Karpas-422 (cell line): ENCODE results near the gene HSPB1. TPM values are rescaled to one million over a fixed set of nuclear protein-coding genes. Genes with fewer than 3 reads are reported as not detected.

ENCODE experiments used
- DNase-seq: peaks from one replicate; pipeline ENCODE4 v3.0.0-alpha.2; 2015
- H2AFZ ChIP-seq: fragments of 200-600 bp; sonication (generic); 2 replicates; pipeline ENCODE4 v1.6.1; 2014; ENCODE audit warnings: antibody characterized with exemption, low read length, mixed read lengths
- H3K27ac ChIP-seq: fragments of 200-600 bp; sonication (generic); 2 replicates; pipeline ENCODE4 v1.5.1; 2014; ENCODE audit warnings: mild to moderate bottlenecking, low read length, moderate library complexity
- H3K27me3 ChIP-seq: fragments of 200-600 bp; sonication (generic); 2 replicates; pipeline ENCODE4 v1.6.1; 2014; ENCODE audit warnings: low read length, mixed read lengths
- H3K36me3 ChIP-seq: fragments of 200-600 bp; sonication (generic); 2 replicates; pipeline ENCODE4 v1.6.1; 2014; ENCODE audit warnings: low read length, mixed read lengths; ENCODE audit not compliant: insufficient read depth
- H3K4me1 ChIP-seq: fragments of 200-600 bp; sonication (generic); 2 replicates; pipeline ENCODE4 v1.6.1; 2014; ENCODE audit warnings: mild to moderate bottlenecking, low read length, mixed read lengths
- H3K4me2 ChIP-seq: fragments of 200-600 bp; sonication (generic); 2 replicates; pipeline ENCODE4 v1.6.1; 2014; ENCODE audit warnings: low read length, low read depth, mild to moderate bottlenecking; ENCODE audit not compliant: poor library complexity, severe bottlenecking
- H3K4me3 ChIP-seq: fragments of 200-600 bp; sonication (generic); 2 replicates; pipeline ENCODE4 v1.5.1; 2014; ENCODE audit warnings: mild to moderate bottlenecking, antibody characterized with exemption, low read length, mixed read lengths
- H3K79me2 ChIP-seq: fragments of 200-600 bp; sonication (generic); 2 replicates; pipeline ENCODE4 v1.6.1; 2014; ENCODE audit warnings: mild to moderate bottlenecking, low read length, mixed read lengths
- H3K9ac ChIP-seq: fragments of 200-600 bp; sonication (generic); 2 replicates; pipeline ENCODE4 v1.6.0; 2014; ENCODE audit warnings: low read length
- H3K9me2 ChIP-seq: fragments of 200-600 bp; sonication (generic), shearing (Covaris generic); replicated peaks from 2 replicates; pipeline ENCODE4 v1.6.0; 2014; ENCODE audit warnings: mild to moderate bottlenecking, low read length, moderate library complexity; ENCODE audit not compliant: insufficient read depth
- H3K9me3 ChIP-seq: fragments of 300-700, 200-600 bp; sonication (generic); 2 replicates; pipeline ENCODE4 v1.6.1; 2014; ENCODE audit warnings: low read length, mixed read lengths
- H4K20me1 ChIP-seq: fragments of 200-600 bp; sonication (generic); 2 replicates; pipeline ENCODE4 v1.6.1; 2014; ENCODE audit warnings: mild to moderate bottlenecking, antibody characterized with exemption, low read length, low read depth; ENCODE audit not compliant: insufficient read depth
- total RNA-seq: library from RNA; depleted of rRNA; stranded (reverse); fragments of >200 nt; shearing (Covaris generic); gene quantifications from 2 replicates; pipeline ENCODE4 v1.2.3, GENCODE V29; 2014; ENCODE audit warnings: low replicate concordance

Gene HSPB1
- total RNA-seq, 1 experiment from 2014 or later = 17.7 TPM

GRCh38 chr7:76293407-76293901 lies 9.0 kb upstream of the HSPB1 start:
- Histone ChIP-seq H4K20me1 (no peaks in the 10 kb centered on the region), H3K9me2 (no peaks in the 10 kb centered on the region), H3K4me1 (peaks cover 7% of the 10 kb centered on the region), H3K4me3 (no peak overlapping the region), H2AFZ (no peak overlapping the region), H3K27me3 (no peaks in the 10 kb centered on the region), H3K36me3 (no peaks in the 10 kb centered on the region), H3K4me2 (no peak overlapping the region), H3K27ac (no peak overlapping the region), H3K9ac (no peak overlapping the region), H3K9me3 (no peaks in the 10 kb centered on the region), H3K79me2 (no peaks in the 10 kb centered on the region)
- no peak for DNase-seq

- H3K4me1 ChIP-seq = peaks cover 7% of the 10 kb centered on the region
- H3K79me2 ChIP-seq = no peaks in the 10 kb centered on the region
- H3K9ac ChIP-seq = 0 out of 2 replicates have a peak overlapping the region, but pooled peaks have one; percentile 13
- H2AFZ ChIP-seq = no peak overlapping the region
- H4K20me1 ChIP-seq = no peaks in the 10 kb centered on the region
- no peaks in the 10 kb centered on the region for H3K36me3 ChIP-seq
- peak; percentile 89 for DNase-seq
- H3K27me3 ChIP-seq = no peaks in the 10 kb centered on the region
- H3K9me3 ChIP-seq = no peaks in the 10 kb centered on the region
- H3K27ac ChIP-seq = no peak overlapping the region
- peak overlapping the region; percentile 38 for H3K4me2 ChIP-seq
- no peaks in the 10 kb centered on the region for H3K9me2 ChIP-seq
- no peak overlapping the region for H3K4me3 ChIP-seq
Measured at GRCh38 chr7:76294344-76295024, 8.0 kb upstream of the HSPB1 start.

- Histone ChIP-seq H3K9ac (no peak overlapping the region), H3K4me1 (peaks cover 7% of the 10 kb centered on the region), H3K4me2 (no peak overlapping the region), H3K36me3 (no peaks in the 10 kb centered on the region), H3K9me3 (no peaks in the 10 kb centered on the region), H3K27me3 (no peaks in the 10 kb centered on the region), H3K9me2 (no peaks in the 10 kb centered on the region), H2AFZ (no peak overlapping the region), H4K20me1 (no peaks in the 10 kb centered on the region), H3K4me3 (no peak overlapping the region), H3K27ac (no peak overlapping the region), H3K79me2 (no peaks in the 10 kb centered on the region)
- DNase-seq = no peak
Measured at GRCh38 chr7:76296743-76297740, 5.4 kb upstream of the HSPB1 start.

GRCh38 chr7:76300166-76300731 lies 2.2 kb upstream of the HSPB1 start:
- peaks cover 16% of the 10 kb centered on the region for H3K4me1 ChIP-seq
- H3K4me2 ChIP-seq = no peak overlapping the region
- no peak for DNase-seq
- no peaks in the 10 kb centered on the region for H3K27me3 ChIP-seq
- H3K9ac ChIP-seq = no peak overlapping the region
- no peaks in the 10 kb centered on the region for H3K9me3 ChIP-seq
- no peaks in the 10 kb centered on the region for H3K9me2 ChIP-seq
- H3K4me3 ChIP-seq = no peak overlapping the region
- H3K27ac ChIP-seq = no peak overlapping the region
- H4K20me1 ChIP-seq = no peaks in the 10 kb centered on the region
- H3K79me2 ChIP-seq = no peaks in the 10 kb centered on the region
- H3K36me3 ChIP-seq = no peaks in the 10 kb centered on the region
- no peak overlapping the region for H2AFZ ChIP-seq

- H3K9me2 ChIP-seq = no peaks in the 10 kb centered on the region
- DNase-seq = no peak
- no peaks in the 10 kb centered on the region for H3K79me2 ChIP-seq
- H2AFZ ChIP-seq = no peak overlapping the region
- H3K9ac ChIP-seq = no peak overlapping the region
- no peaks in the 10 kb centered on the region for H3K36me3 ChIP-seq
- H3K4me3 ChIP-seq = no peak overlapping the region
- H3K4me1 ChIP-seq = peaks cover 16% of the 10 kb centered on the region
- no peaks in the 10 kb centered on the region for H3K27me3 ChIP-seq
- no peaks in the 10 kb centered on the region for H3K9me3 ChIP-seq
- H3K4me2 ChIP-seq = no peak overlapping the region
- H4K20me1 ChIP-seq = no peaks in the 10 kb centered on the region
- H3K27ac ChIP-seq = no peak overlapping the region
Measured at GRCh38 chr7:76301000-76301399, 1.5 kb upstream of the HSPB1 start.

GRCh38 chr7:76303202-76304147 lies 1.0 kb downstream of the HSPB1 start:
- peak; percentile 74 for DNase-seq
- Histone ChIP-seq H3K4me3 (peak overlapping the region; percentile 59; the same call in 1 of the 2 replicates), H3K9me3 (no peaks in the 10 kb centered on the region), H3K79me2 (no peaks in the 10 kb centered on the region), H3K4me2 (peak overlapping the region; percentile 67), H3K36me3 (no peaks in the 10 kb centered on the region), H3K9me2 (no peaks in the 10 kb centered on the region), H2AFZ (0 out of 2 replicates have a peak overlapping the region, but pooled peaks have one; percentile 50), H3K27me3 (no peaks in the 10 kb centered on the region), H3K4me1 (peaks cover 16% of the 10 kb centered on the region), H3K27ac (no peak overlapping the region), H4K20me1 (no peaks in the 10 kb centered on the region), H3K9ac (peak overlapping the region; percentile 59)

- Histone ChIP-seq H3K4me1 (peaks cover 16% of the 10 kb centered on the region), H3K9ac (no peak overlapping the region), H3K36me3 (no peaks in the 10 kb centered on the region)
Measured at GRCh38 chr7:76304888-76305375, 2.5 kb downstream of the HSPB1 start.

More at GRCh38 chr7:76304888-76305375, 2.5 kb downstream of the HSPB1 start:
- Histone ChIP-seq H3K27ac (no peak overlapping the region), H3K9me3 (no peaks in the 10 kb centered on the region), H3K4me3 (no peak overlapping the region), H3K4me2 (no peak overlapping the region), H2AFZ (no peak overlapping the region), H3K79me2 (no peaks in the 10 kb centered on the region), H4K20me1 (no peaks in the 10 kb centered on the region), H3K27me3 (no peaks in the 10 kb centered on the region), H3K9me2 (no peaks in the 10 kb centered on the region)
- no peak for DNase-seq
